ENCODE measurements around the gene SMIM22.

SMIM22 gene

GRCh38 chr16:4762205-4762604 is 33.0 kb upstream of the SMIM22 start:
- Histone ChIP-seq H3K4me2 (ENCODE audit: low read depth, low read length, poor library complexity, severe bottlenecking) (no peak overlapping the region), H3K9ac (ENCODE audit: low read length) (no peak overlapping the region), H3K27ac (ENCODE audit: low read depth, low read length) (no peak overlapping the region), H3K79me2 (ENCODE audit: insufficient read depth, low read length) (no peaks in the 10 kb centered on the region), H3K36me3 (ENCODE audit: low read length) (no peaks in the 10 kb centered on the region), H4K20me1 (ENCODE audit: low read depth, low read length) (no peaks in the 10 kb centered on the region), H3K4me3 (ENCODE audit: insufficient read depth, low read length, poor library complexity, severe bottlenecking) (no peak overlapping the region), H3F3A (ENCODE audit: insufficient read depth) (no peaks in the 10 kb centered on the region), H3K27me3 (ENCODE audit: low read length) (no peaks in the 10 kb centered on the region), H3K9me2 (replicated peaks; ENCODE audit: insufficient read depth, low read length) (no peaks in the 10 kb centered on the region), H3K9me3 (ENCODE audit: insufficient read depth, low read length) (no peaks in the 10 kb centered on the region), H2AFZ (ENCODE audit: low read depth, low read length, severe bottlenecking) (no peak overlapping the region)
- no peak for TF ChIP-seq EZH2phosphoT487 (conservative IDR thresholded peaks at IDR 0.05; ENCODE audit: low read length)
- TF ChIP-seq CTCF (IDR thresholded peaks at IDR 0.05; ENCODE audit: insufficient read depth, low read length, poor library complexity, severe bottlenecking): no peak

- Histone ChIP-seq H3K9ac (ENCODE audit: low read length) (no peak overlapping the region), H3F3A (ENCODE audit: insufficient read depth) (peaks cover 11% of the 10 kb centered on the region), H3K4me2 (ENCODE audit: low read depth, low read length, poor library complexity, severe bottlenecking) (no peak overlapping the region), H3K27me3 (ENCODE audit: low read length) (no peaks in the 10 kb centered on the region), H3K4me3 (ENCODE audit: insufficient read depth, low read length, poor library complexity, severe bottlenecking) (no peak overlapping the region), H3K27ac (ENCODE audit: low read depth, low read length) (no peak overlapping the region), H3K9me3 (ENCODE audit: insufficient read depth, low read length) (no peaks in the 10 kb centered on the region), H3K79me2 (ENCODE audit: insufficient read depth, low read length) (no peaks in the 10 kb centered on the region), H4K20me1 (ENCODE audit: low read depth, low read length) (no peaks in the 10 kb centered on the region), H3K36me3 (ENCODE audit: low read length) (no peaks in the 10 kb centered on the region), H2AFZ (ENCODE audit: low read depth, low read length, severe bottlenecking) (no peak overlapping the region), H3K9me2 (replicated peaks; ENCODE audit: insufficient read depth, low read length) (no peaks in the 10 kb centered on the region)
- TF ChIP-seq EZH2phosphoT487 (conservative IDR thresholded peaks at IDR 0.05; ENCODE audit: low read length) (no peak), CTCF (IDR thresholded peaks at IDR 0.05; ENCODE audit: insufficient read depth, low read length, poor library complexity, severe bottlenecking) (no peak)
These were observed 31.4 kb upstream of the SMIM22 start for GRCh38 chr16:4763791-4764190.

GRCh38 chr16:4765511-4766474 is 29.4 kb upstream of the SMIM22 start:
- no peaks in the 10 kb centered on the region for H3K79me2 ChIP-seq (ENCODE audit: insufficient read depth, low read length)
- peak overlapping the region; percentile 83 for H3K9ac ChIP-seq (ENCODE audit: low read length)
- TF ChIP-seq CTCF (IDR thresholded peaks at IDR 0.05; ENCODE audit: insufficient read depth, low read length, poor library complexity, severe bottlenecking): no peak
- TF ChIP-seq EZH2phosphoT487 (conservative IDR thresholded peaks at IDR 0.05; ENCODE audit: low read length): no peak
- H3K27me3 ChIP-seq (ENCODE audit: low read length): no peaks in the 10 kb centered on the region
- no peaks in the 10 kb centered on the region for H4K20me1 ChIP-seq (ENCODE audit: low read depth, low read length)
- no peaks in the 10 kb centered on the region for H3K9me3 ChIP-seq (ENCODE audit: insufficient read depth, low read length)
- H3K9me2 ChIP-seq (replicated peaks; ENCODE audit: insufficient read depth, low read length): no peaks in the 10 kb centered on the region
- H2AFZ ChIP-seq (ENCODE audit: low read depth, low read length, severe bottlenecking): no peak overlapping the region
- no peak overlapping the region for H3K27ac ChIP-seq (ENCODE audit: low read depth, low read length)
- no peaks in the 10 kb centered on the region for H3K36me3 ChIP-seq (ENCODE audit: low read length)
- H3F3A ChIP-seq (ENCODE audit: insufficient read depth): peaks cover 24% of the 10 kb centered on the region
- peak overlapping the region; percentile 68 for H3K4me2 ChIP-seq (ENCODE audit: low read depth, low read length, poor library complexity, severe bottlenecking)
- H3K4me3 ChIP-seq (ENCODE audit: insufficient read depth, low read length, poor library complexity, severe bottlenecking): peak overlapping the region; percentile 87

Data from SU-DHL-6 (cell line).